Measurements from ENCODE around the gene CDH2.

The CDH2 gene

GRCh38 chr18:28088477-28088876, 88.5 kb downstream of the CDH2 start:
- no peaks in the 10 kb centered on the region for H3K36me3 ChIP-seq (ENCODE audit: control insufficient read depth, insufficient read depth, low read length)
- H3K4me1 ChIP-seq (ENCODE audit: control insufficient read depth, insufficient read depth, low read length), result no peaks in the 10 kb centered on the region; the same call in 1 of the 2 replicates
- no peak overlapping the region for H3K27ac ChIP-seq (ENCODE audit: low read length)
- no peaks in the 10 kb centered on the region for H3K9me3 ChIP-seq (ENCODE audit: control insufficient read depth, insufficient read depth, low read length)
- H3K4me3 ChIP-seq (ENCODE audit: low read length), result no peak overlapping the region
- H3K27me3 ChIP-seq (ENCODE audit: control insufficient read depth, insufficient read depth, low read length), result peaks cover 4% of the 10 kb centered on the region; the same call in 1 of the 2 replicates
- peak; percentile 58 for DNase-seq (ENCODE audit: low read depth, low spot score)
- no CpG with 5 or more reads among the region's 3 CpGs for WGBS (ENCODE audit: insufficient coverage, insufficient read length)

- Histone ChIP-seq H3K4me3 (ENCODE audit: low read length) (no peak overlapping the region), H3K27me3 (ENCODE audit: control insufficient read depth, insufficient read depth, low read length) (peaks cover 4% of the 10 kb centered on the region; the same call in 1 of the 2 replicates), H3K27ac (ENCODE audit: low read length) (no peak overlapping the region), H3K36me3 (ENCODE audit: control insufficient read depth, insufficient read depth, low read length) (no peaks in the 10 kb centered on the region), H3K9me3 (ENCODE audit: control insufficient read depth, insufficient read depth, low read length) (no peaks in the 10 kb centered on the region), H3K4me1 (ENCODE audit: control insufficient read depth, insufficient read depth, low read length) (no peaks in the 10 kb centered on the region; the same call in 1 of the 2 replicates)
- peak; percentile 13 for DNase-seq (ENCODE audit: low read depth, low spot score)
- WGBS (ENCODE audit: insufficient coverage, insufficient read length), result no CpG with 5 or more reads among the region's 9 CpGs
These were observed 90.0 kb downstream of the CDH2 start for GRCh38 chr18:28086670-28087552.

- no CpG with 5 or more reads among the region's 2 CpGs for WGBS (ENCODE audit: insufficient coverage, insufficient read length)
- Histone ChIP-seq H3K4me1 (ENCODE audit: control insufficient read depth, insufficient read depth, low read length) (peaks cover 3% of the 10 kb centered on the region), H3K4me3 (ENCODE audit: low read length) (no peak overlapping the region), H3K9me3 (ENCODE audit: control insufficient read depth, insufficient read depth, low read length) (no peaks in the 10 kb centered on the region), H3K36me3 (ENCODE audit: control insufficient read depth, insufficient read depth, low read length) (no peaks in the 10 kb centered on the region), H3K27ac (ENCODE audit: low read length) (no peak overlapping the region), H3K27me3 (ENCODE audit: control insufficient read depth, insufficient read depth, low read length) (no peaks in the 10 kb centered on the region)
- DNase-seq (ENCODE audit: low read depth, low spot score), result no peak
These were observed 95.4 kb downstream of the CDH2 start for GRCh38 chr18:28081516-28081915.

- no peaks in the 10 kb centered on the region for H3K36me3 ChIP-seq (ENCODE audit: control insufficient read depth, insufficient read depth, low read length)
- no peak overlapping the region for H3K4me3 ChIP-seq (ENCODE audit: low read length)
- H3K27me3 ChIP-seq (ENCODE audit: control insufficient read depth, insufficient read depth, low read length), result no peaks in the 10 kb centered on the region
- H3K4me1 ChIP-seq (ENCODE audit: control insufficient read depth, insufficient read depth, low read length), result peaks cover 3% of the 10 kb centered on the region
- whole genome bisulfite sequencing (ENCODE audit: insufficient coverage, insufficient read length), result no CpG with 5 or more reads among the region's 1 CpG
- H3K27ac ChIP-seq (ENCODE audit: low read length), result no peak overlapping the region
- H3K9me3 ChIP-seq (ENCODE audit: control insufficient read depth, insufficient read depth, low read length), result no peaks in the 10 kb centered on the region
- no peak for DNase-seq (ENCODE audit: low read depth, low spot score)
These were observed 96.0 kb downstream of the CDH2 start for GRCh38 chr18:28080876-28081300.

GRCh38 chr18:28079883-28080282, 97.0 kb downstream of the CDH2 start:
- H3K4me3 ChIP-seq (ENCODE audit: low read length), result no peak overlapping the region
- WGBS (ENCODE audit: insufficient coverage, insufficient read length), result no CpG with 5 or more reads among the region's 2 CpGs
- no peak for DNase-seq (ENCODE audit: low read depth, low spot score)
- no peak overlapping the region for H3K27ac ChIP-seq (ENCODE audit: low read length)
- peaks cover 3% of the 10 kb centered on the region for H3K4me1 ChIP-seq (ENCODE audit: control insufficient read depth, insufficient read depth, low read length)
- H3K27me3 ChIP-seq (ENCODE audit: control insufficient read depth, insufficient read depth, low read length), result no peaks in the 10 kb centered on the region
- H3K36me3 ChIP-seq (ENCODE audit: control insufficient read depth, insufficient read depth, low read length), result no peaks in the 10 kb centered on the region
- no peaks in the 10 kb centered on the region for H3K9me3 ChIP-seq (ENCODE audit: control insufficient read depth, insufficient read depth, low read length)

DNA sequence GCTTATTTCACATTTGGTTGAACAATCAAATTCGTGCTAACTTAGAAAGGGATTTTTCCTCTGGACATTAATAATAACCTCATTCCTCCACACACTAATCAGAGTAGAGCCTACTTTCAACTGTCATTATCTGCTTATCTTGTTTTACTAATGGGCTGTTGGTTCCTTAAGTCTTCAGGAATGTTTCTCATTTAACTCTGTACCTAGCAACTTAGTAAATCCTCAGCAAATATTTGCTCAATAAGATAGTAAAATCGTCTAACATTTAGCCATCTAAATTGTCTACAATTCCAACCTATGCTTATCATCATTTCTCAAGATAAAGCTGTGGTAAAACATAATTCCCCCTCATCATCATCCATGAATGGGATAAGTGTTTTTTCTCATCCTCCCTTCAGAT, 98.1 kb downstream of the CDH2 start:
- no peaks in the 10 kb centered on the region for H3K27me3 ChIP-seq (ENCODE audit: control insufficient read depth, insufficient read depth, low read length)
- H3K9me3 ChIP-seq (ENCODE audit: control insufficient read depth, insufficient read depth, low read length), result no peaks in the 10 kb centered on the region
- no peak overlapping the region for H3K4me3 ChIP-seq (ENCODE audit: low read length)
- no CpG with 5 or more reads among the region's 2 CpGs for WGBS (ENCODE audit: insufficient coverage, insufficient read length)
- H3K36me3 ChIP-seq (ENCODE audit: control insufficient read depth, insufficient read depth, low read length), result no peaks in the 10 kb centered on the region
- DNase-seq (ENCODE audit: low read depth, low spot score), result no peak
- H3K27ac ChIP-seq (ENCODE audit: low read length), result no peak overlapping the region
- H3K4me1 ChIP-seq (ENCODE audit: control insufficient read depth, insufficient read depth, low read length), result peaks cover 3% of the 10 kb centered on the region

- Histone ChIP-seq H3K9me3 (ENCODE audit: control insufficient read depth, insufficient read depth, low read length) (no peaks in the 10 kb centered on the region), H3K4me3 (ENCODE audit: low read length) (no peak overlapping the region), H3K27ac (ENCODE audit: low read length) (no peak overlapping the region), H3K27me3 (ENCODE audit: control insufficient read depth, insufficient read depth, low read length) (no peaks in the 10 kb centered on the region), H3K4me1 (ENCODE audit: control insufficient read depth, insufficient read depth, low read length) (peaks cover 3% of the 10 kb centered on the region), H3K36me3 (ENCODE audit: control insufficient read depth, insufficient read depth, low read length) (no peaks in the 10 kb centered on the region)
- DNase-seq (ENCODE audit: low read depth, low spot score), result no peak
- no CpG with 5 or more reads among the region's 4 CpGs for WGBS (ENCODE audit: insufficient coverage, insufficient read length)
These were observed 98.6 kb downstream of the CDH2 start for GRCh38 chr18:28078298-28078697.

DNA sequence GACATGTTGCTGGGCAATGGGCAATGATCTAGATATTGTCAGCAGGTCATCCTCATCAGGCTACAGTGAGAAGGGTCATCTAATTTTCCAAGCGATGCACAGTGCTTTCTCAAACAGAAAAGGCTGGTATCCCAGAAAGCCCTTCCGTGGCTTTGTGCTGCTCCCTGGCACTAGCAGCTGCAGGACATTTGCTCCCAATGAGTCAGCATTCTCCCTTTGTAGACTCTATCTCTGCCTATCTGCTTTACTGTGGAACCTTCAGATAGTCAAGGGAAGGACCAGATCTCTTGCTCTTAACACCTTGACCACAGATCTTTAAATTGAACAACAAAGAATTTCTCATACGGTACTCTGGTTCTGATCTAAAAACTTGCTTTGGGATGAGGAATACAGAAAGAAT, 101.4 kb downstream of the CDH2 start:
- peaks cover 3% of the 10 kb centered on the region; the same call in 1 of the 2 replicates for H3K4me1 ChIP-seq (ENCODE audit: control insufficient read depth, insufficient read depth, low read length)
- DNase-seq (ENCODE audit: low read depth, low spot score), result no peak
- no peak overlapping the region for H3K27ac ChIP-seq (ENCODE audit: low read length)
- H3K27me3 ChIP-seq (ENCODE audit: control insufficient read depth, insufficient read depth, low read length), result no peaks in the 10 kb centered on the region
- H3K4me3 ChIP-seq (ENCODE audit: low read length), result no peak overlapping the region
- no CpG with 5 or more reads among the region's 3 CpGs for WGBS (ENCODE audit: insufficient coverage, insufficient read length)
- H3K36me3 ChIP-seq (ENCODE audit: control insufficient read depth, insufficient read depth, low read length), result no peaks in the 10 kb centered on the region
- H3K9me3 ChIP-seq (ENCODE audit: control insufficient read depth, insufficient read depth, low read length), result no peaks in the 10 kb centered on the region

DNA sequence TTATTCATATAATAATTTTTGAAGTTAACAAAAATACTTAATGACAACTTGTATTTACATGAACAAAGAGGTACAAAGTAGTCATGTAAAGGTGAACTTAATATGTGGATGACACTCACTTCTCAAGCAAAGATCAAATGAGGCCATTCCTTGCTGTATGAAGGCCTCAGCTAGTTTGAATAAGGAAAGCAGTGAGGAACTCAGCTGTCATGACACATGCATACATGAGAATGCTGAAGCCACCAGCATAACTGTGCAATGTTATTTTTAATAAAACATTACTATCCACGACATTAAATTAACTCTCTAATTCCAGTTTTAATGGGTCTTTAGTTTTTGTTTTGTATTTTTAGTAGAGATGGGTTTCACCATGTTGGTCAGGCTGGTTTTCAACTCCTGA, 102.9 kb downstream of the CDH2 start:
- no peaks in the 10 kb centered on the region for H3K27me3 ChIP-seq (ENCODE audit: control insufficient read depth, insufficient read depth, low read length)
- WGBS (ENCODE audit: insufficient coverage, insufficient read length), result no CpG with 5 or more reads among the region's 1 CpG
- H3K4me1 ChIP-seq (ENCODE audit: control insufficient read depth, insufficient read depth, low read length), result peaks cover 3% of the 10 kb centered on the region; the same call in 1 of the 2 replicates
- H3K9me3 ChIP-seq (ENCODE audit: control insufficient read depth, insufficient read depth, low read length), result no peaks in the 10 kb centered on the region
- no peaks in the 10 kb centered on the region for H3K36me3 ChIP-seq (ENCODE audit: control insufficient read depth, insufficient read depth, low read length)
- no peak overlapping the region for H3K27ac ChIP-seq (ENCODE audit: low read length)
- no peak for DNase-seq (ENCODE audit: low read depth, low spot score)
- H3K4me3 ChIP-seq (ENCODE audit: low read length), result no peak overlapping the region

DNA sequence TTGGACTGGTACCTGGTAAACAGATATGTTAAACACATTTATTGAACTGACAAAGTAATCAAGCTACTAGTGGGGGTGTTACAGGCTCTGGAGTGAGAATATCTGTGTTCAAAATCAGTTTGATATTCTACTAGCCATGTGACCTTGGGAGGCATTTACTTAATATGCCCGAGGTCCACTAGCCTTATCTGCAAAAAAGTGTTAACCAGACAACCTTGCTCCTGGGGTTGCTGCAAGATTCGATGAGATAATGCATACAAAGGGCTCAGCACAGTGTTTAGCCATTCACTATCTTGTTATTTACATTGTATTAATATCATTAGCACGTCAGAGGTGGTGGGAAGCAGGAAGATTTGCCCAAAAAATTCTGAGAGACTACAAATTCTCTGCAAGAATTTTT, 103.3 kb downstream of the CDH2 start:
- H3K27me3 ChIP-seq (ENCODE audit: control insufficient read depth, insufficient read depth, low read length), result no peaks in the 10 kb centered on the region
- no peak overlapping the region for H3K27ac ChIP-seq (ENCODE audit: low read length)
- WGBS (ENCODE audit: insufficient coverage, insufficient read length), result no CpG with 5 or more reads among the region's 3 CpGs
- no peak overlapping the region for H3K4me3 ChIP-seq (ENCODE audit: low read length)
- no peaks in the 10 kb centered on the region for H3K36me3 ChIP-seq (ENCODE audit: control insufficient read depth, insufficient read depth, low read length)
- no peak for DNase-seq (ENCODE audit: low read depth, low spot score)
- H3K9me3 ChIP-seq (ENCODE audit: control insufficient read depth, insufficient read depth, low read length), result no peaks in the 10 kb centered on the region
- H3K4me1 ChIP-seq (ENCODE audit: control insufficient read depth, insufficient read depth, low read length), result peaks cover 3% of the 10 kb centered on the region; the same call in 1 of the 2 replicates

- no peak overlapping the region for H3K4me3 ChIP-seq (ENCODE audit: low read length)
- WGBS (ENCODE audit: insufficient coverage, insufficient read length), result no CpG with 5 or more reads among the region's 5 CpGs
- peaks cover 2% of the 10 kb centered on the region; the same call in 1 of the 2 replicates for H3K4me1 ChIP-seq (ENCODE audit: control insufficient read depth, insufficient read depth, low read length)
- no peak overlapping the region for H3K27ac ChIP-seq (ENCODE audit: low read length)
- no peaks in the 10 kb centered on the region for H3K27me3 ChIP-seq (ENCODE audit: control insufficient read depth, insufficient read depth, low read length)
- no peaks in the 10 kb centered on the region for H3K9me3 ChIP-seq (ENCODE audit: control insufficient read depth, insufficient read depth, low read length)
- no peak for DNase-seq (ENCODE audit: low read depth, low spot score)
- no peaks in the 10 kb centered on the region for H3K36me3 ChIP-seq (ENCODE audit: control insufficient read depth, insufficient read depth, low read length)
These were observed 105.7 kb downstream of the CDH2 start for GRCh38 chr18:28071199-28071598.
